Measurements from ENCODE around the gene MAP3K20. TPM values are rescaled to one million over a fixed set of nuclear protein-coding genes. Genes with fewer than 3 reads are reported as not detected.

The MAP3K20 gene
- total RNA-seq, 4 donors from 2014 or later: 6.8 to 32.2 (median 15.3) TPM

DNA sequence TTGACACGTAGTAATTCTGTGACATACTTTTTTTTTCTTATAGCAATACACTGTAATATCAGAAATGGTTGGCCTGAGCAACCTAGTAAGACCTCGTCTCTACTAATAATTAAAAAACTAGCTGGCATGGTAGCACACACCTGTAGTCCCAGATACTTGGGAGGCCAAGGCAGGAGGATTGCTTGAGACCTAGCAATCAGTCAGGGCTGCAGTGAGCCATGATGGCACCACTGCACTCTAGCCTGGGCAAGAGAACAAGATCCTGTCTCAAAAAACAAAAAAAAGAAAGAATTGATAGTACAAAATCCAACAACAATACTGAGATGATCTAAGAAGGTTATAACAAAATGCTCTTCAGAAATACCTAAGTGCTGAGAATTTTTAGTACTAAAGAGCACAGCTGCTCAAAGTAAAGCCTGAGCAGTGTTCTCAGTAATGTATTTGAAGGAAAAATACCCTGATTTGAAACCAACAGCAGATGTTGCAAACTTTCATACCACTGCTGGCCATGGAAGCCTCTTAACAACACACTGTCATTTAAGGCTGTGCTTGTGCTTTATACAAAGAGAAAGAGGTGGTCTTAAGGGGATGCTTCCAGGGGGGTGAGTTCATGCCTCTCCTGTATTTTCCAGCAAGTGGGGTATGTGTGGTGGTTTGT is 146.4 kb downstream of the MAP3K20 start:
- H3K9me3 ChIP-seq: no peaks in the 10 kb centered on the region
- H3K27ac ChIP-seq: no peak overlapping the region
- peaks cover 0 to 8% (median 0%) of the 10 kb centered on the region in 4 donors for H3K4me1 ChIP-seq
- H3K4me3 ChIP-seq: no peak overlapping the region
- no peaks in the 10 kb centered on the region for H3K27me3 ChIP-seq
- DNase-seq: no peak
- H3K36me3 ChIP-seq: no peaks in the 10 kb centered on the region
- TF ChIP-seq POLR2A (IDR thresholded peaks at IDR 0.05): no peak
- TF ChIP-seq, protein P1, sequence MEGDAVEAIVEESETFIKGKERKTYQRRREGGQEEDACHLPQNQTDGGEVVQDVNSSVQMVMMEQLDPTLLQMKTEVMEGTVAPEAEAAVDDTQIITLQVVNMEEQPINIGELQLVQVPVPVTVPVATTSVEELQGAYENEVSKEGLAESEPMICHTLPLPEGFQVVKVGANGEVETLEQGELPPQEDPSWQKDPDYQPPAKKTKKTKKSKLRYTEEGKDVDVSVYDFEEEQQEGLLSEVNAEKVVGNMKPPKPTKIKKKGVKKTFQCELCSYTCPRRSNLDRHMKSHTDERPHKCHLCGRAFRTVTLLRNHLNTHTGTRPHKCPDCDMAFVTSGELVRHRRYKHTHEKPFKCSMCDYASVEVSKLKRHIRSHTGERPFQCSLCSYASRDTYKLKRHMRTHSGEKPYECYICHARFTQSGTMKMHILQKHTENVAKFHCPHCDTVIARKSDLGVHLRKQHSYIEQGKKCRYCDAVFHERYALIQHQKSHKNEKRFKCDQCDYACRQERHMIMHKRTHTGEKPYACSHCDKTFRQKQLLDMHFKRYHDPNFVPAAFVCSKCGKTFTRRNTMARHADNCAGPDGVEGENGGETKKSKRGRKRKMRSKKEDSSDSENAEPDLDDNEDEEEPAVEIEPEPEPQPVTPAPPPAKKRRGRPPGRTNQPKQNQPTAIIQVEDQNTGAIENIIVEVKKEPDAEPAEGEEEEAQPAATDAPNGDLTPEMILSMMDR (IDR thresholded peaks at IDR 0.05): no peak

DNA sequence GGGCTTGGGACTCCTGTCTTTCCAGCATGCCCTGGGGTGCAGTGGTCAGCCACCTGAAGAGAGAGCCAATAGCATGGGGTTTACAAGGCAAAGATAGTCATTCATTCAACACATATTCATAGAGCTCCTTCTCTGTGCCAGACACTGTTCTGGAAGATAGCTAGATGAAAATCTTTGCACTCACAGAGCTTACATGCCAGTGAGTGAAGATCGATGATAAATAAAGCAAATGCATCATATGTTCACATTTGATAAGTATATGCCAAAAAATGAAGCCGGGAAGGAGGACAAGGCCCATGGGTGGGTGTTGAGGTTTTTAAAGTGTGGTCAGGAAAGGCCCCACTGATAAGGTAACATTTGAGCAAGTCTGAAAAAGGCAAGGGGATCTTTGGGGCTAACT is 148.2 kb downstream of the MAP3K20 start:
- Histone ChIP-seq H3K9me3 (no peaks in the 10 kb centered on the region), H3K36me3 (no peaks in the 10 kb centered on the region), H3K27me3 (no peaks in the 10 kb centered on the region), H3K4me3 (no peak overlapping the region), H3K4me1 (peaks cover 0 to under 1% (median 0%) of the 10 kb centered on the region in 4 donors), H3K27ac (no peak overlapping the region)
- no peak for DNase-seq
- TF ChIP-seq, protein P1 (IDR thresholded peaks at IDR 0.05): no peak
- TF ChIP-seq POLR2A (IDR thresholded peaks at IDR 0.05): no peak

DNA sequence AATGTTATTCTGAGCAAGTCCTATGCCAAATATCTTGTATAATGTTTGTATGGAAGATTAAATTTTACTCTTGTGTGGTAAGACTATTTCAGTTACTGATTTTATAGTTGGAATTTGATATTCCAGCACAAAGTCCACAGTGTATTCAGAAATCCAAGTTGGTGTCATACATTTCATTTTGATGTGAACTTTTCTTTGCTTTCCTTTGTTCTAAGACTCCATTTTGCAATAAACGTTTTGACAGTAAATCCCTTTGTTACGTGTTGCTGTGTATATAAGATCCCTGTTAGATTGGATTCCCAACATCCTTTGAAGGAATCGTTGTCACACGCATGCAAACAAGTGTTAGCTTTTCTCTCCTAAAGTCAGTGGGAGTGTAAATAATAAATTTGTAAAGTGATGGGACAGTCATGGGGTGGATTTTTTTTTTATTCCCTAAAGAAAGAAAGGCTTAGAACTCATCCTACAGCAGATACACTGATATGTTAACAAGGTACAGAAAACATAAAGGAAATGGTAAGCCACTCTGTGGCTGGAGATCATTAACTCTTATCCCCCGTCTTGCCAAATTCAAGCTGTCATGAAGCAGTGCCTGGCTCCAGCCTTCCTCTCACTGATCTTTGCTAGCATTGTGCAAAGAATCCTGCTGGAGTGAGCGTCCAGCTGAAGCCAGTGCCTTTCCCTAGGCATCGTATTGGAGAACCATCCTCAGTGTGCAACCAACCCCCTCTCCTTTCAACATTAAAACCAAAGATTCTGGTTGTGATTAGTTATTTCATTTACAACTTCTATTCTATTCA is 151.5 kb downstream of the MAP3K20 start:
- Histone ChIP-seq H3K27ac (no peak overlapping the region), H3K27me3 (no peaks in the 10 kb centered on the region), H3K9me3 (no peaks in the 10 kb centered on the region), H3K36me3 (no peaks in the 10 kb centered on the region), H3K4me3 (no peak overlapping the region), H3K4me1 (no peaks in the 10 kb centered on the region)
- TF ChIP-seq, protein P1 (IDR thresholded peaks at IDR 0.05): no peak
- TF ChIP-seq POLR2A (IDR thresholded peaks at IDR 0.05): no peak
- no peak for DNase-seq

DNA sequence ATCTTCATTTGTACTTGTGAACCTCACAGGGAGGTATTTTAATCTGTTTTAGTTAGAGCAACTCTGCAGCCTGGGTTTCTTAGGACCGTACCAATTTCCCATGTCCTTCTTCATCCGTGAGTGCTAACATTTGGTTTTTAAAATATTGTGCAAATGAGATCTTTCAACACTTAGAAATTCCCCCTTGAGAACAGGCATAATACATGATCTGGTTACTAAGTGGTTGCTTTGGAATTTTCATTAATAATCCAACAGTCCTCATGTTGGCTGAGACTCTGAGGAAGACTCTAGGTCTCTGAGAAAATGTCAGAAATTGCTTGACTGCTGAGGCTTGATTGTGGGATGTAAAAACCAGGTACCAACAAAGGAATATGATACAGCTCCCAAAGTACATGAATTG is 153.4 kb downstream of the MAP3K20 start:
- no peak overlapping the region for H3K4me3 ChIP-seq
- no peaks in the 10 kb centered on the region for H3K36me3 ChIP-seq
- H3K27ac ChIP-seq: no peak overlapping the region
- no peaks in the 10 kb centered on the region for H3K9me3 ChIP-seq
- H3K4me1 ChIP-seq: no peaks in the 10 kb centered on the region
- TF ChIP-seq POLR2A (IDR thresholded peaks at IDR 0.05): no peak
- TF ChIP-seq, protein P1 (IDR thresholded peaks at IDR 0.05): no peak
- H3K27me3 ChIP-seq: no peaks in the 10 kb centered on the region
- DNase-seq: no peak

DNA sequence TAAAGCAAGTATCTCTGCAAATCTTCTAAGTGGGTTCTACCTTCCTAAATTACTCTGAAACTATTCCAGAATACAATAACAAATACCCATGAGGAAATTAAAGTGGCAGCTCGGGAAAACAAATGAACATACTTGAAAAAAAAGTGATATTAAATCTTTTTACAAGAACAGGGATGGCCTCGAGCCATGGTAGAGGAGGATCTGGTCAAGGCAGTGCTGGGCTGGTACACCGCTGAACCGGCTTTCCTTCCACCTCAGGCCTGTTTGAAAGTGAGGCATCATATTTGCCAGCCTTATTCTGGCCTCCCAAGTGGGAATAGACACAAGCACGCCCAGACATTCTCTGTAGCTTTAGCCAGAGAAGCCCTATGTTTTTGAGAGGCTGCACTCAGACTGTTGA is 154.5 kb downstream of the MAP3K20 start:
- no peak overlapping the region for H3K4me3 ChIP-seq
- H3K36me3 ChIP-seq: no peaks in the 10 kb centered on the region
- TF ChIP-seq, protein P1 (IDR thresholded peaks at IDR 0.05): no peak
- TF ChIP-seq POLR2A (IDR thresholded peaks at IDR 0.05): no peak
- no peaks in the 10 kb centered on the region for H3K27me3 ChIP-seq
- H3K9me3 ChIP-seq: no peaks in the 10 kb centered on the region
- H3K27ac ChIP-seq: no peak overlapping the region
- no peak for DNase-seq
- H3K4me1 ChIP-seq: no peaks in the 10 kb centered on the region

Data from Peyer's patch (tissue), 4 donors.